NCI-H748 treated with DMSO at 0.1 percent for 48 hours (cell line): ENCODE data around the gene NXPH3.

Experiments
- DNase-seq: peaks from one replicate; lab custom pipeline; 2025; lab: John Stamatoyannopoulos, UW

Gene NXPH3

GRCh38 chr17:49629447-49629846, 53.8 kb downstream of the NXPH3 start:
- no peak for DNase-seq

GRCh38 chr17:49630113-49630900, 54.6 kb downstream of the NXPH3 start:
- no peak for DNase-seq

DNA sequence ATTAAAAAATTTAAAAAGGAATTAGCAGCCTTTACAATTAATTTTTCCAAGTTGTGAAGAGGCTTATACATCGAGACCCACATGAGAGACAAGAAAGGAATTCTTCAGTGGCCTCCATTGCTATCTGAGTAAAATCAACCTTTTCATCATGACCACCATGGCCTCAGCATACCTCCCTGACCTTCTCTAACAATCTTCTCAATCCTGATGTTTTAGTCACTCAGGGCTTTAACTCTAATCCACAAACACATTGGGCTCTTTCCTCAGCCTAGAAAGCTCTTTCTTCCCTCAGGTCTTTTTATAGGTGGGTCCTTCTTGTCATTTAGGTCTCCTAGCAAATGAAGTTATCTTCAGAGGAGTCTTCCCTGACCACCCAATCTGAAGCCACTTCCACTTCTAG, 55.8 kb downstream of the NXPH3 start:
- no peak for DNase-seq
